ENCODE results near the gene SHC3.

DNA sequence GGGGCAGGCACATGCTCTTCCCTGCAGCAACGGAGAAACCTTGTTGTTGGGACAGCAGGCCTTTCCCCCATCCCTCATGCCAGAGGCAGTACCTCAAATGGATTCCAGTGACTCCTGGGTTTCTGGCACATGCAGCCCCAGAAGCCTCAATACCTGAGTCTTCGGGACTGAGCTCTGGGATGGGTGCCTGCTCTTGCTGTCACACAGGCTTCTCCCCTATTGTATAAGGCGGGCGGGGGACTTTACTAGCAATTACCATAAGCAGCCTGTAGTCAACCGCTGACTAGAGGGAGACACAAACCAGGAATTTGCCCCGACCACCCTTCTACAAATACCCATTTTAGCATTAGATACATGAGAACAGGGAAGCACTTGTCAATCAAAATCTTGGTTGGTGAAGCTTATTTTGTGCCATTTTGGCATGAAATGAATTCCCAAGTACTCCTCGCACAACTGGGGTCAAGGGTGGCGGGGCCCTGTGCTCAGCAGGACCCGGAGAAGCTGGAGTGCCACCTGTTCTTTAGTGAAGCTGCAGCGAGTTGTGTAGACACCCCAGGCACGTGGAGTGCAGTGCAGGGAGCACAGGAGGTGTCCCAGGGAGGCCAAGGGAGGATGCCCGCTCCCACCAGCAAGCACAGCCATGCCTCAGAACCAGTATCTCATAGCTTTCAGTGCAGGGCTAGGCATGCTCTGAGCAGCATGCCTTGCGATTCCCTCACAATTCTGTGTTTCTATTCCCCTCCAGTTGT, 166.2 kb downstream of the SHC3 start:
- TF ChIP-seq, protein P1, sequence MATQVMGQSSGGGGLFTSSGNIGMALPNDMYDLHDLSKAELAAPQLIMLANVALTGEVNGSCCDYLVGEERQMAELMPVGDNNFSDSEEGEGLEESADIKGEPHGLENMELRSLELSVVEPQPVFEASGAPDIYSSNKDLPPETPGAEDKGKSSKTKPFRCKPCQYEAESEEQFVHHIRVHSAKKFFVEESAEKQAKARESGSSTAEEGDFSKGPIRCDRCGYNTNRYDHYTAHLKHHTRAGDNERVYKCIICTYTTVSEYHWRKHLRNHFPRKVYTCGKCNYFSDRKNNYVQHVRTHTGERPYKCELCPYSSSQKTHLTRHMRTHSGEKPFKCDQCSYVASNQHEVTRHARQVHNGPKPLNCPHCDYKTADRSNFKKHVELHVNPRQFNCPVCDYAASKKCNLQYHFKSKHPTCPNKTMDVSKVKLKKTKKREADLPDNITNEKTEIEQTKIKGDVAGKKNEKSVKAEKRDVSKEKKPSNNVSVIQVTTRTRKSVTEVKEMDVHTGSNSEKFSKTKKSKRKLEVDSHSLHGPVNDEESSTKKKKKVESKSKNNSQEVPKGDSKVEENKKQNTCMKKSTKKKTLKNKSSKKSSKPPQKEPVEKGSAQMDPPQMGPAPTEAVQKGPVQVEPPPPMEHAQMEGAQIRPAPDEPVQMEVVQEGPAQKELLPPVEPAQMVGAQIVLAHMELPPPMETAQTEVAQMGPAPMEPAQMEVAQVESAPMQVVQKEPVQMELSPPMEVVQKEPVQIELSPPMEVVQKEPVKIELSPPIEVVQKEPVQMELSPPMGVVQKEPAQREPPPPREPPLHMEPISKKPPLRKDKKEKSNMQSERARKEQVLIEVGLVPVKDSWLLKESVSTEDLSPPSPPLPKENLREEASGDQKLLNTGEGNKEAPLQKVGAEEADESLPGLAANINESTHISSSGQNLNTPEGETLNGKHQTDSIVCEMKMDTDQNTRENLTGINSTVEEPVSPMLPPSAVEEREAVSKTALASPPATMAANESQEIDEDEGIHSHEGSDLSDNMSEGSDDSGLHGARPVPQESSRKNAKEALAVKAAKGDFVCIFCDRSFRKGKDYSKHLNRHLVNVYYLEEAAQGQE (IDR thresholded peaks at IDR 0.05; ENCODE audit: insufficient read depth in 1 of 2, low read depth in 2 of 2, low read length in 2 of 2): no peak
- TF ChIP-seq POLR2AphosphoS5 (IDR thresholded peaks at IDR 0.05; ENCODE audit: low read depth, low read length): no peak
- no peak for TF ChIP-seq TAF1 (IDR thresholded peaks at IDR 0.05; ENCODE audit: borderline replicate concordance, insufficient read depth, low read length)
